Transverse colon (tissue), 4 donors: ENCODE measurements around the gene EPHA4. TPM values are rescaled to one million over a fixed set of nuclear protein-coding genes. Genes with fewer than 3 reads are reported as not detected.

Source experiments
- DNase-seq: peaks from one replicate; pipeline ENCODE4 v3.0.0-alpha.2; 2019
- H3K27ac ChIP-seq, 4 donors: fragments of 200-600 bp; sonication (generic); 2 replicates each; pipeline ENCODE4 v1.5.1; 2016 to 2018; ENCODE audit warnings: inconsistent platforms in 4 of 4
- H3K27me3 ChIP-seq: fragments of 200-600 bp; sonication (generic); 2 replicates; pipeline ENCODE4 v1.5.1; 2017; ENCODE audit warnings: inconsistent platforms
- H3K36me3 ChIP-seq, 4 donors: fragments of 200-600 bp; sonication (generic); 2 replicates each; pipeline ENCODE4 v1.5.1; 2017 to 2019; ENCODE audit warnings: inconsistent platforms in 4 of 4
- H3K4me1 ChIP-seq, 4 donors: fragments of 200-600 bp; sonication (generic); 2 replicates each; pipeline ENCODE4 v1.5.1; 2017 to 2020; ENCODE audit warnings: inconsistent platforms in 4 of 4
- H3K4me3 ChIP-seq, 4 donors: fragments of 200-600 bp; sonication (generic); 1 replicate in 1 of 4; 2 replicates in 3 of 4; pipeline versions ENCODE4 v1.5.1 to v1.6.1; 2017 to 2019; ENCODE audit warnings: inconsistent platforms in 4 of 4
- H3K9me3 ChIP-seq, 2 donors: fragments of 200-600 bp; sonication (generic); 2 replicates each; pipeline ENCODE4 v1.5.1; 2017 to 2019; ENCODE audit warnings: inconsistent platforms in 2 of 2
- CTCF ChIP-seq, 5 experiments: fragments of 200-600 bp in 3 of 5; fragments of 450-650 bp in 2 of 5; sonication (generic) in 3 of 5; IDR thresholded peaks; 1 replicate in 2 of 5; 2 replicates in 3 of 5; pipeline ENCODE4 v1.5.1; 2016 to 2017; ENCODE audit warnings: antibody characterized with exemption in 5 of 5, inconsistent platforms in 3 of 5, mild to moderate bottlenecking in 2 of 5, moderate library complexity in 1 of 5
- EP300 ChIP-seq: sonication (generic); formaldehyde crosslinking; IDR thresholded peaks from one replicate; pipeline ENCODE4 v1.6.1; 2017; ENCODE audit warnings: antibody characterized with exemption, low read depth
- POLR2A ChIP-seq: fragments of 450-650 bp; IDR thresholded peaks from one replicate; pipeline ENCODE4 v1.6.1; 2016; ENCODE audit warnings: antibody characterized with exemption, mild to moderate bottlenecking, moderate library complexity
- POLR2AphosphoS5 ChIP-seq, 3 donors: sonication (generic); formaldehyde crosslinking; IDR thresholded peaks; one replicate each; pipeline ENCODE4 v1.6.1; 2016; ENCODE audit warnings: antibody characterized with exemption in 3 of 3
- WGBS, 2 donors: methylation state at CpG; one replicate each; pipeline ENCODE4 v1.1.5; 2018; ENCODE audit warnings: low coverage in 1 of 2; 5-methylcytosine and 5-hydroxymethylcytosine counted together
- in situ Hi-C, 4 donors: fragments of 200-750 bp; cut with MboI; loops; one replicate each; pipeline versions ENCODE4 v1.15.0 to v1.15.1; 2017; ENCODE audit warnings: low sequenced_read_pairs in 3 of 4, low pct_ligation_motif_present in 1 of 4, low pct_unique_long_range_greater_than_20kb in 1 of 4
- intact Hi-C: fragments of 100-400 bp; cut with DNase I; formaldehyde crosslinking; loops from one replicate; pipeline ENCODE4 v1.15.1; 2023; ENCODE audit warnings: low total_unique reads
- total RNA-seq, 4 donors: library from RNA; depleted of rRNA; stranded (reverse); fragments of >200 nt; gene quantifications; one replicate each; pipeline ENCODE4 v1.1.0, GENCODE V29; 2016

EPHA4 gene
- total RNA-seq, 4 donors from 2014 or later = 1.5 to 21.0 (median 13.8) TPM

- Histone ChIP-seq H3K36me3 (no peaks in the 10 kb centered on the region), H3K4me3 (no peak overlapping the region), H3K4me1 (no peaks in the 10 kb centered on the region), H3K9me3 (no peaks in the 10 kb centered on the region), H3K27me3 (no peaks in the 10 kb centered on the region), H3K27ac (no peak overlapping the region)
- intact Hi-C loops (no loop called here), in situ Hi-C loops (no loop called here)
- no peak for TF ChIP-seq CTCF (IDR thresholded peaks at IDR 0.05)
- no peak for TF ChIP-seq POLR2A
- TF ChIP-seq EP300 = no peak
- no peak for DNase-seq
- 75 to 93% methylated on average over 2 to 3 of the region's 3 CpGs for WGBS, 2 donors
Measured at GRCh38 chr2:221608442-221608841, 36.3 kb upstream of the EPHA4 start.

- in situ Hi-C loops = no loop called here
Measured at GRCh38 chr2:221606424-221606823, 34.3 kb upstream of the EPHA4 start.

GRCh38 chr2:221605751-221606240 lies 33.7 kb upstream of the EPHA4 start:
- Histone ChIP-seq H3K27ac (no peak overlapping the region), H3K4me1 (no peaks in the 10 kb centered on the region), H3K4me3 (no peak overlapping the region), H3K9me3 (no peaks in the 10 kb centered on the region), H3K36me3 (no peaks in the 10 kb centered on the region), H3K27me3 (no peaks in the 10 kb centered on the region)
- no peak for TF ChIP-seq CTCF (IDR thresholded peaks at IDR 0.05)
- no peak for TF ChIP-seq POLR2AphosphoS5 (IDR thresholded peaks at IDR 0.05)
- no peak for TF ChIP-seq EP300
- TF ChIP-seq POLR2A = no peak
- intact Hi-C loops = loop anchor here (2.0 kb wide), 1 partner anchor 63 kb away; no protein-coding TSS in a partner anchor
- 53 to 63% methylated on average over 2 of the region's 2 CpGs for WGBS, 2 donors
- DNase-seq = no peak
- in situ Hi-C loops = no loop called here

More at GRCh38 chr2:221606424-221606823, 34.3 kb upstream of the EPHA4 start:
- no peaks in the 10 kb centered on the region for H3K9me3 ChIP-seq
- H3K4me3 ChIP-seq = no peak overlapping the region
- H3K27ac ChIP-seq = no peak overlapping the region
- no peak for TF ChIP-seq EP300
- no peak for TF ChIP-seq CTCF (IDR thresholded peaks at IDR 0.05)
- no peak for TF ChIP-seq POLR2AphosphoS5 (IDR thresholded peaks at IDR 0.05)
- TF ChIP-seq POLR2A = no peak
- no peaks in the 10 kb centered on the region for H3K27me3 ChIP-seq
- intact Hi-C loops = no loop called here
- DNase-seq = no peak
- no peaks in the 10 kb centered on the region for H3K36me3 ChIP-seq
- WGBS, 2 donors = 76 to 77% methylated on average over 4 to 6 of the region's 6 CpGs
- H3K4me1 ChIP-seq = no peaks in the 10 kb centered on the region

GRCh38 chr2:221602938-221603337 lies 30.8 kb upstream of the EPHA4 start:
- no peak overlapping the region for H3K4me3 ChIP-seq
- in situ Hi-C loops = no loop called here
- WGBS, 2 donors = 64 to 78% methylated on average over 1 of the region's 1 CpG
- no peak for DNase-seq
- H3K36me3 ChIP-seq = no peaks in the 10 kb centered on the region
- H3K27ac ChIP-seq = no peak overlapping the region
- intact Hi-C loops = no loop called here
- H3K27me3 ChIP-seq = no peaks in the 10 kb centered on the region
- no peaks in the 10 kb centered on the region for H3K9me3 ChIP-seq
- H3K4me1 ChIP-seq = no peaks in the 10 kb centered on the region
- TF ChIP-seq CTCF (IDR thresholded peaks at IDR 0.05) = no peak
- TF ChIP-seq EP300 = no peak
- no peak for TF ChIP-seq POLR2A
- TF ChIP-seq POLR2AphosphoS5 (IDR thresholded peaks at IDR 0.05) = no peak
